Skeletal muscle tissue (tissue), 4 donors: ENCODE data around the gene NRP1. TPM values are rescaled to one million over a fixed set of nuclear protein-coding genes. Genes with fewer than 3 reads are reported as not detected.

ENCODE experiments used
- H3K27ac ChIP-seq: one replicate; pipeline ENCODE4 v1.7.0; 2013; ENCODE audit warnings: mild to moderate bottlenecking, low read depth, low read length, inconsistent platforms
- H3K27me3 ChIP-seq, 3 donors: one replicate each; pipeline ENCODE4 v1.7.0; 2013; ENCODE audit warnings: low read length in 3 of 3; ENCODE audit not compliant: control insufficient read depth in 3 of 3, insufficient read depth in 3 of 3
- H3K36me3 ChIP-seq, 3 donors: one replicate each; pipeline ENCODE4 v1.7.0; 2013; ENCODE audit warnings: low read length in 3 of 3; ENCODE audit not compliant: control insufficient read depth in 3 of 3, insufficient read depth in 3 of 3
- H3K4me1 ChIP-seq, 3 donors: one replicate each; pipeline ENCODE4 v1.7.0; 2013; ENCODE audit warnings: low read length in 3 of 3, mild to moderate bottlenecking in 3 of 3; ENCODE audit not compliant: control insufficient read depth in 3 of 3, insufficient read depth in 3 of 3
- H3K4me3 ChIP-seq, 3 donors: one replicate each; pipeline ENCODE4 v1.7.0; 2013; ENCODE audit warnings: low read length in 3 of 3
- H3K9ac ChIP-seq, 3 donors: one replicate each; pipeline ENCODE4 v1.7.0; 2013; ENCODE audit warnings: low read length in 3 of 3, mild to moderate bottlenecking in 3 of 3, moderate library complexity in 2 of 3, low read depth in 1 of 3
- H3K9me3 ChIP-seq, 3 donors: one replicate each; pipeline ENCODE4 v1.7.0; 2013; ENCODE audit warnings: low read length in 3 of 3; ENCODE audit not compliant: control insufficient read depth in 3 of 3
- total RNA-seq: library from RNA; depleted of rRNA; stranded (reverse); fragments of >200 nt; gene quantifications from one replicate; pipeline ENCODE4 v1.2.3, GENCODE V29; 2014
- donor health status: Osteomylitis.

The NRP1 gene
- total RNA-seq, 1 donor from 2014 or later, result 120 TPM

DNA sequence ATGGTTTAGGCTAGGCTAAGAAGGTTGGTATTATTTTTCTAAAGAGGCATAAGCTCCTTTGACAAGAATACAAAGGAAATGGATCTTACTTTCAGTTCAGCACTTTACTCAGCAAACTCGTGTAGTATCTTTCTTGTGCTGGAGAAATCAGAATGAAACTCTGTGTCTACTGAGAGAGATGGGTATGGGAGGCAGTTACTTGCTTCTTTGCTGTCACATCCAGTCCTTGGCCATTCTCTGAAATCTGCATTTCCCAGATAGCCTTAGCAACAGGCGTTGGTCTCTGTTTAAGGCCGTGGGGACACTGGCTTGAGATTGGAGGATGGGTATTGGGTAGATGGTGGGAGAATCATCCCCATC is 180.5 kb downstream of the NRP1 start:
- Histone ChIP-seq H3K9ac (no peak overlapping the region), H3K27me3 (no peaks in the 10 kb centered on the region), H3K4me1 (peaks cover 0 to 4% (median 0%) of the 10 kb centered on the region in 3 donors), H3K36me3 (no peaks in the 10 kb centered on the region), H3K9me3 (no peaks in the 10 kb centered on the region), H3K27ac (no peak overlapping the region), H3K4me3 (no peak overlapping the region)

DNA sequence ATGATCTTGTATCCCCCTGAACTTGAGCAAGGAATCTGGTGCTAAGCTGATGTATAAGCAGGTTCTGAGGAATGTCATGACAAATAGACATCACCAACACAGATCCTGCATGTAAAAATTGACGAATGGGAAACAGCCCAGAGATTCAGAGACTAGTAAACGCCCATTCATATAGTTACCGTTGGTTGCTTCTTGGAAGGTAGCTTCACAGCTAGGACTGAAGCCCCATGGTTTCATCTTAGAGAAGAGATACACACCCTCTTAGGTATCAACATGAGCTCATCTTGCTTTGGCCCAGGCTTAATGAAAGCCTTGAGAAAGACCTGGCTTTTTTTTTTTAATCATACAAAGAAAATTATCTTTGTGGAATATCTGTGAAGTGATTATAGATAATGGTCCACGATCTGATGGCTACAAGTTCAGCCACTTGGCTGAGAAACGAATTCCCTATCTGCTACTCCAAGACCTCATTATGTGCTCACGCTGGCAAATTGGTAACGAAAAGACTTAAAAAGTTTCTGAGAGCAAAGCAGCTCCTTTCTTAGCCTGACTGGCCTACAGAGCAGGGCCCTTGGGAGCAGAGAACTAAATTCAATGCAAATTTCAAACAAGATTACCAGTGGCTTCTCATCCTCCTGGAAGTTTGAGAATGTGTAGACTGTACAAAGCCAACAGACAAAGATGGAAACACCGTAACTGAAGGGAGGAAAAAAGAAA is 181.1 kb downstream of the NRP1 start:
- no peak overlapping the region for H3K9ac ChIP-seq
- no peak overlapping the region for H3K27ac ChIP-seq
- H3K36me3 ChIP-seq, result no peaks in the 10 kb centered on the region
- H3K27me3 ChIP-seq, result no peaks in the 10 kb centered on the region
- H3K4me1 ChIP-seq, result peaks cover 0 to 4% (median 0%) of the 10 kb centered on the region in 3 donors
- no peaks in the 10 kb centered on the region for H3K9me3 ChIP-seq
- H3K4me3 ChIP-seq, result no peak overlapping the region

DNA sequence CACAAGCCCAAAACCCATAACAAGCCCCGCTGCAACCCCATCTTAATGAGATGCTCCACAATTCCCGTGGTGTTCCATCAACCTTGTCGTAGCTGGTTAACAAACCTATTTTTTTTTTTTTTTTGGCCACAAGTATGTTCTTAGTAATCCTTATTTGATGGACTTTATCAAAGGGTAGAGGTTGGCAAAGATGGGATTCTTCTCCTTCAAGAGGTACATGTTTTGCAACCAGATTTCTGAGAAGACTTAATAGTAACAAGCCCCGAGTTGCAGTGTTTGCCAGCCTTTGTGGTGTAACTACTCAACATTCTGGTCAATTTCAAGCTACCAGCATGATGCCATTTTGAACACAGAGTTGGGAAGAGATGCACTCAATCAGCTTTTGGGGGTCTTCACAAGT is 181.7 kb downstream of the NRP1 start:
- Histone ChIP-seq H3K9ac (no peak overlapping the region), H3K4me1 (peaks cover 0 to 4% (median 0%) of the 10 kb centered on the region in 3 donors), H3K36me3 (no peaks in the 10 kb centered on the region), H3K9me3 (no peaks in the 10 kb centered on the region), H3K27me3 (no peaks in the 10 kb centered on the region), H3K4me3 (no peak overlapping the region), H3K27ac (no peak overlapping the region)

DNA sequence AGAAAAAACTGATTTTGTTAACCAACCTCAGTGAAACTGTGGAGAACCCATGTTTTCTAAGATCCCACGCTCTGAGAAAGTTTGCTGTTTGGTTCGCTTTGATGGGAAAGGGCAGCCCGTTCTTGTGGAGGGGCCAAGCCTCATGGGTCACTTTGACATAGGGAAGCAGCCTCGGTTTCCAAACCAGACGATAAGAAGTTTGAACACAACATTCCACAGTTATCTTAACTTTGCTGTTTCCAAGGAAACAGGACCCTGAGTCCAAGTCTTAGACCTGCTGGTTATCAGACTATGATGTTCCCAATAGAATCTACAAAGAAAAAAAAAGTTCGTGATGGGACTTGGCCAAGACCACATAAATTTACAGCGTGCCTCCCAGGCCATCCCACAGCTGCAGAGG is 182.3 kb downstream of the NRP1 start:
- H3K9me3 ChIP-seq, result no peaks in the 10 kb centered on the region
- no peak overlapping the region for H3K27ac ChIP-seq
- no peaks in the 10 kb centered on the region for H3K36me3 ChIP-seq
- H3K27me3 ChIP-seq, result no peaks in the 10 kb centered on the region
- H3K9ac ChIP-seq, result no peak overlapping the region
- H3K4me3 ChIP-seq, result no peak overlapping the region
- H3K4me1 ChIP-seq, result peaks cover 0 to 4% (median 0%) of the 10 kb centered on the region in 3 donors

DNA sequence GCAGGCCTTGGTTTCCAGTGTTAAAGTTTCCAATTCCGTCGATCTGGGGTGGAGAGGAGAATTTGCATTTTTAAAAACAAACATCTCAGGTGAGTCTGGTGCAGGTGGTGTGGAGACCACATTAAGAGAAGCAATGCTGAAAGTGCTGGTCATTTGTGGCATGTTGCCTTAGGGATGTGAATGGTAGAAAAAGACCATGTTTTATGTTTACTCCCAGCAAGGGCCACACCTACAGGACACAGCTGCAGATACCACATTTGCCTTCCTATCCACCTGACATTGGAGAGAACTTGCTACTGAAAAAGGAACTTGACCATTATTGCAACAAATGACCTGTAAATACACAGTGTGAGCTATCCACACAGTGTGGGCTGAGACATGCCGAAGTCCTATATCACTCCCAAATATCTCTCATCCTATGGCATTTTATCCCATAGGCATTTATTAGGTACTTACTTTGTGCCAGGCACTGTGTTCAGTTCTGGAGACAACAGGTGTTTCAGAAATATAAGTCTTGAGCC is 183.1 kb downstream of the NRP1 start:
- Histone ChIP-seq H3K4me3 (no peak overlapping the region), H3K9me3 (no peaks in the 10 kb centered on the region), H3K36me3 (no peaks in the 10 kb centered on the region), H3K4me1 (peaks cover 0 to 4% (median 0%) of the 10 kb centered on the region in 3 donors), H3K27ac (no peak overlapping the region), H3K9ac (no peak overlapping the region), H3K27me3 (no peaks in the 10 kb centered on the region)

DNA sequence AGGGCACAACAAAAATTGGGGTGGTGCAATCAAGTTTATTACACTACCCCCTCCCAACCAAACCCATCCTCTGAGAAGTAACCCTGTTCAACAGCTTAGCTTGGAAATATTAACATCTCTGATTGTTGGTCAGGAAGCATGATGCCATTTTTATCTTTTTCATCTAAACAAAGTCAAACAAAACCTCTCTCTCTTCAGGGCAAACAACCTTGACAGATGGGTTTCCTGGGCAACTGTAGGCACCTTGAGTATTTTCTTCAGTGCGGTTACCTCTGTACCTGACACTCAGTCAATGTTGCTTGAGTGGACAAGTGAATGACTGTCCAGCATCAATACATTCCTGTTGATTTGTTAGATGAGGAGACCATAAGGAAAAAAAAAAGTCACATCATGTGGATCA is 183.6 kb downstream of the NRP1 start:
- H3K36me3 ChIP-seq, result no peaks in the 10 kb centered on the region
- peaks cover 0 to 4% (median 0%) of the 10 kb centered on the region in 3 donors for H3K4me1 ChIP-seq
- no peaks in the 10 kb centered on the region for H3K9me3 ChIP-seq
- H3K9ac ChIP-seq, result no peak overlapping the region
- H3K27ac ChIP-seq, result no peak overlapping the region
- H3K4me3 ChIP-seq, result no peak overlapping the region
- H3K27me3 ChIP-seq, result no peaks in the 10 kb centered on the region

DNA sequence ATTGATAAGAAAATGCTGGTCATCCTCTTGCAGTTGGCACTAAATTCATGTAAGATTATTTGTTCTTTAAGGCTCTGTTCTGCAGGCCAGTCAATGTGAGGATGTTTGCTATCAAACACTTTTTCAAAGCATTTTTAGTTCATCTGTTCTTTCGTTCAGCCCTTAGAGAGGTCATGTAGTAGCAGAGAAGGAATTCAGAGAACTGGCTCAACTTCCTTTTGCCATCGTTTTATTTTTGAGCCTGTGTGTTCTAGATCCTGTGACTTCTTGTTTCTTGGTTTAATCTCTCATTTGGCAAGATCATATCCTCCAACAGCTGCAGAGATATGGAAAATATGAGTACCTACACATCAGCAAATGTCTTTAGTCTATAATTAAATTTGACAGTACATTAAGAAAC is 184.3 kb downstream of the NRP1 start:
- Histone ChIP-seq H3K4me1 (peaks cover 0 to 4% (median 0%) of the 10 kb centered on the region in 3 donors), H3K27me3 (no peaks in the 10 kb centered on the region), H3K9ac (no peak overlapping the region), H3K36me3 (no peaks in the 10 kb centered on the region), H3K9me3 (no peaks in the 10 kb centered on the region), H3K27ac (no peak overlapping the region), H3K4me3 (no peak overlapping the region)

DNA sequence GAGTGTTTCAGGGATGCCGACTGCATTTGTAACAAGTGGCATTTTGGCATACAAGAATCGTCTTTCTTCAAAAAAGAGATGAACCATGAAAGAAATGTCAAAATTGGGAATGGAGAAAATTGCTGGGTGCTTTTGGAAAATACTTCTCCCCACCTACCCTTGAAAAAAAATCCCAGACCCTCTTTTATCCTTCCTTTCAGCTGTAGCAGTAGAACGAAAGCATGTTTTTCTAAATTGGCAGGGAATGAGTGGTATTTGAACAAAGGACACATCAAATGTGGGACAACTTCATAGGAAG is 187.5 kb downstream of the NRP1 start:
- Histone ChIP-seq H3K27me3 (no peaks in the 10 kb centered on the region), H3K9ac (no peak overlapping the region), H3K9me3 (no peaks in the 10 kb centered on the region), H3K4me3 (no peak overlapping the region), H3K27ac (no peak overlapping the region), H3K4me1 (no peaks in the 10 kb centered on the region), H3K36me3 (no peaks in the 10 kb centered on the region)

DNA sequence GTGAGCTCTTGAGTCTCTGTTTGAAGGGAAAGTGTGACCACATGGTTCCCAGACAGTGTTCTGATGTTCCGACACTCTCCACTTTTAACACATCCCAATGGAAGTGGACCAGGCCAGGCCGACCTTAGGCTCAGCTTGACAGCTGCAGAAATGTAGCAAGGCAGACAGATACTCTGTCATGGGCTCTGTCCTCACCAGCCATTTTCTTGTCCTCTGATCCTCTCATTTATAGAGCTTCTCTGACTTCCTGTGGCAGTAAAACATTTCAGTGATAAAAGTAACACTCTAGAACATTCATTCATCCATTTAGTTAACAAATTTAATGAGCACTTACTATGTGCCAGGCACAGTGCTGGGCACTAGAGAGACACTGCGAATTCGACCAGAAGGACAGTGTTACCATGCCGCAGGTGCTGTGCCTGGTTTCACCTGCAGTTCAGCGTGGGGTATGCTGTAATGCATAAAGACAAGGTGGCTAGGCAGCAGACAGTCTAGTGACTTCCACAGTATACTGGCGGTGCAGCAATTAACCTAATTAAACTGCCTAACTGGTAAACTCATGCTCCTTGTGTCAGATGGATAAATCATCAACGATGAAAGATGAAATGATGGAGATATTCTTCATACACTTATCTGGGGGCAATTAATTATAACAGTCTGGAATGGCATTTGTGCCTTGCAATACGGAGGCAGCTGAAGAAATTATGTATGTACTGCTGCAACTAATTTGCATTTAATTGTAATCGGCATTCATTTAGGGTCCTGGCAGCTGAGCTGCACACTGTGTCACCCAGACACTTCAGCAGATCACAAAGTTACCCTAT is 188.1 kb downstream of the NRP1 start:
- H3K4me3 ChIP-seq, result no peak overlapping the region

DNA sequence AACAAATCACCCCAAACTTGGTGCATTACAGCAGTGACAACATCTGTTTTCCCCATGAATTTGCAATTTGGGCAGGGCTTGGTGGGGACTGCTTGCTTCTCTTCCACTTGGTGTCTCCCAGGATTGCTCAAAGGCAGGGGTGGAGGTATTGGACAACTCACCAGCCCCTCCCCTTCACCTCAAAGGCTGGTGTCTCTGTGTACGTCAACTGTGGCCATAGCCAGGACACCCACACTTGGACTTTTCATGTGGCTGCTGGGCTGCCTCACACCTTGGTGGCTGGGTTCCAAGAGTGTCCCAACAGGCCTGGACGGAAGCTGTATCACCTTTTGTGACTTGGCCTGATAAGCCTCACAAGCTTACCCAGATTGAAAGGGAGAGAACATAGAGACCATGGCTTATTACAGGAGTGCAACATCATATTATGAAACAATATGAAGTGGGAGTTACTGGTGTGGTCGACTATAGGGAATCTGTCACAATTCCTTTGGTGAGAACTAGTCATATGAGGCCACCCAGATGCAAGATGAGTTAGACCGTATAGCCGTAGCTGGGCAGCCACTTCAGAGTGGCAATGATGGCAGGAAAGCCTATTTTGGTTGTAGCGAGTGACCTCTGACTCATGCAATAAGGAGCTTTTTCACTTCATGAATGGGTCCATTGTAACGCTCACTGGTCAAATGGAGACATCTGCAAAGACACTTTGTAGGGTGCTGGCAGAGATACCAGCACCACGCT is 188.8 kb downstream of the NRP1 start:
- H3K4me1 ChIP-seq, result peaks cover 0 to 2% (median 0%) of the 10 kb centered on the region in 3 donors
- H3K4me3 ChIP-seq, result no peak overlapping the region
- no peaks in the 10 kb centered on the region for H3K9me3 ChIP-seq
- H3K9ac ChIP-seq, result no peak overlapping the region
- no peaks in the 10 kb centered on the region for H3K36me3 ChIP-seq
- H3K27ac ChIP-seq, result no peak overlapping the region
- H3K27me3 ChIP-seq, result no peaks in the 10 kb centered on the region

More for the DNA sequence above, 188.1 kb downstream of the NRP1 start:
- Histone ChIP-seq H3K27me3 (no peaks in the 10 kb centered on the region), H3K9ac (no peak overlapping the region), H3K9me3 (no peaks in the 10 kb centered on the region), H3K4me1 (peaks cover 0 to under 1% (median 0%) of the 10 kb centered on the region in 3 donors), H3K27ac (no peak overlapping the region), H3K36me3 (no peaks in the 10 kb centered on the region)
